ENCODE measurements around the gene TXNL4A.

Gene TXNL4A

GRCh38 chr18:79970419-79971133, 17.8 kb downstream of the TXNL4A start:
- H3K9me3 ChIP-seq (replicated peaks; ENCODE audit: insufficient read depth, low read length), result no peaks in the 10 kb centered on the region
- peaks cover 16% of the 10 kb centered on the region for H3K36me3 ChIP-seq (replicated peaks; ENCODE audit: insufficient read depth, low read length)
- no peaks in the 10 kb centered on the region for H3F3A ChIP-seq (ENCODE audit: insufficient read depth, low read length)
- no peak overlapping the region for H3K4me3 ChIP-seq (ENCODE audit: low read length)
- no peak overlapping the region for H3K4me2 ChIP-seq (ENCODE audit: low read depth, low read length)
- no peaks in the 10 kb centered on the region for H3K9me2 ChIP-seq (replicated peaks; ENCODE audit: insufficient read depth, low read length)
- H4K20me1 ChIP-seq (ENCODE audit: insufficient read depth, low read length), result no peaks in the 10 kb centered on the region
- TF ChIP-seq CTCF (IDR thresholded peaks at IDR 0.05; ENCODE audit: low read length) (no peak), EZH2phosphoT487 (IDR thresholded peaks at IDR 0.05; ENCODE audit: low read length) (no peak), EZH2 (optimal IDR thresholded peaks at IDR 0.05; ENCODE audit: low read depth, low read length) (no peak)
- no peak overlapping the region for H3K27ac ChIP-seq (ENCODE audit: low read length)
- H2AFZ ChIP-seq (ENCODE audit: low read length), result no peak overlapping the region
- H3K79me2 ChIP-seq (ENCODE audit: low read length), result peaks cover 32% of the 10 kb centered on the region
- no peaks in the 10 kb centered on the region for H3K27me3 ChIP-seq (replicated peaks; ENCODE audit: insufficient read depth, low read length)
- no peak overlapping the region for H3K9ac ChIP-seq (ENCODE audit: low read length)
- DNase-seq, result no peak
- no peaks in the 10 kb centered on the region for H3K4me1 ChIP-seq (ENCODE audit: low read length)

GRCh38 chr18:79965119-79965902, 23.1 kb downstream of the TXNL4A start:
- Histone ChIP-seq H3K9me2 (replicated peaks; ENCODE audit: insufficient read depth, low read length) (no peaks in the 10 kb centered on the region), H4K20me1 (ENCODE audit: insufficient read depth, low read length) (no peaks in the 10 kb centered on the region), H3K36me3 (replicated peaks; ENCODE audit: insufficient read depth, low read length) (no peaks in the 10 kb centered on the region), H3K4me1 (ENCODE audit: low read length) (no peaks in the 10 kb centered on the region), H3F3A (ENCODE audit: insufficient read depth, low read length) (no peaks in the 10 kb centered on the region), H3K4me2 (ENCODE audit: low read depth, low read length) (peak overlapping the region; percentile 66), H2AFZ (ENCODE audit: low read length) (0 out of 2 replicates have a peak overlapping the region, but pooled peaks have one; percentile 27), H3K79me2 (ENCODE audit: low read length) (no peaks in the 10 kb centered on the region), H3K9ac (ENCODE audit: low read length) (peak overlapping the region; percentile 63), H3K27ac (ENCODE audit: low read length) (no peak overlapping the region), H3K9me3 (replicated peaks; ENCODE audit: insufficient read depth, low read length) (no peaks in the 10 kb centered on the region), H3K27me3 (replicated peaks; ENCODE audit: insufficient read depth, low read length) (no peaks in the 10 kb centered on the region), H3K4me3 (ENCODE audit: low read length) (peak overlapping the region; percentile 54)
- TF ChIP-seq EZH2phosphoT487 (IDR thresholded peaks at IDR 0.05; ENCODE audit: low read length) (no peak), EZH2 (optimal IDR thresholded peaks at IDR 0.05; ENCODE audit: low read depth, low read length) (no peak), CTCF (IDR thresholded peaks at IDR 0.05; ENCODE audit: low read length) (no peak)
- no peak for DNase-seq

- Histone ChIP-seq H2AFZ (ENCODE audit: low read length) (peak within 1 kb of the TSS; percentile 53), H3K4me3 (ENCODE audit: low read length) (peak within 1 kb of the TSS; percentile 54), H3K27me3 (replicated peaks; ENCODE audit: insufficient read depth, low read length) (peaks cover 3% of the 10 kb centered on the region; the same call in 1 of the 2 replicates), H3K9me3 (replicated peaks; ENCODE audit: insufficient read depth, low read length) (no peaks in the 10 kb centered on the region), H4K20me1 (ENCODE audit: insufficient read depth, low read length) (no peaks in the 10 kb centered on the region), H3F3A (ENCODE audit: insufficient read depth, low read length) (no peaks in the 10 kb centered on the region), H3K4me2 (ENCODE audit: low read depth, low read length) (peak within 1 kb of the TSS; percentile 66), H3K9ac (ENCODE audit: low read length) (peak within 1 kb of the TSS; percentile 63), H3K4me1 (ENCODE audit: low read length) (no peaks in the 10 kb centered on the region), H3K9me2 (replicated peaks; ENCODE audit: insufficient read depth, low read length) (no peaks in the 10 kb centered on the region), H3K36me3 (replicated peaks; ENCODE audit: insufficient read depth, low read length) (no peaks in the 10 kb centered on the region), H3K79me2 (ENCODE audit: low read length) (no peaks in the 10 kb centered on the region), H3K27ac (ENCODE audit: low read length) (no peak within 1 kb of the TSS)
- peak; percentile 61 for DNase-seq
- TF ChIP-seq EZH2phosphoT487 (IDR thresholded peaks at IDR 0.05; ENCODE audit: low read length) (no peak), CTCF (IDR thresholded peaks at IDR 0.05; ENCODE audit: low read length) (no peak; the same call in 1 of the 2 replicates), EZH2 (optimal IDR thresholded peaks at IDR 0.05; ENCODE audit: low read depth, low read length) (no peak)
These were observed 23.8 kb downstream of the TXNL4A start, which contains the start of gene HSBP1L1 for GRCh38 chr18:79964330-79965118. TSS of gene HSBP1L1 (plus strand) at chr18:79964643. CDS start at chr18:79964736, 93 bp downstream.
